Ascending aorta (tissue), 2 donors: ENCODE measurements around the gene SLC12A8. TPM values are rescaled to one million over a fixed set of nuclear protein-coding genes. Genes with fewer than 3 reads are reported as not detected.

Experiments
- DNase-seq, 2 donors: peaks; one replicate each; pipeline ENCODE4 v3.0.0-alpha.2; 2019; ENCODE audit warnings: low spot score in 2 of 2
- H3K27ac ChIP-seq, 2 donors: fragments of 200-600 bp; sonication (generic); one replicate each; pipeline ENCODE4 v1.5.1; 2016 to 2017; ENCODE audit warnings: mild to moderate bottlenecking in 1 of 2
- H3K27me3 ChIP-seq: fragments of 200-600 bp; sonication (generic); one replicate; pipeline ENCODE4 v1.5.1; 2017
- H3K36me3 ChIP-seq, 2 donors: fragments of 200-600 bp; sonication (generic); one replicate each; pipeline ENCODE4 v1.5.1; 2016
- H3K4me1 ChIP-seq, 2 donors: fragments of 200-600 bp; sonication (generic); one replicate each; pipeline ENCODE4 v1.5.1; 2016 to 2017; ENCODE audit warnings: mild to moderate bottlenecking in 1 of 2
- H3K4me3 ChIP-seq, 2 donors: fragments of 200-600 bp; sonication (generic); one replicate each; pipeline ENCODE4 v1.5.1; 2016 to 2017; ENCODE audit warnings: mild to moderate bottlenecking in 1 of 2
- H3K9me3 ChIP-seq, 2 donors: fragments of 200-600 bp; sonication (generic); one replicate each; pipeline ENCODE4 v1.5.1; 2016
- CTCF ChIP-seq, 3 experiments: fragments of 200-600 bp in 2 of 3; fragments of 450-650 bp in 1 of 3; sonication (generic) in 2 of 3; IDR thresholded peaks; one replicate each; pipeline ENCODE4 v1.5.1; 2016 to 2019; ENCODE audit warnings: antibody characterized with exemption in 3 of 3, mild to moderate bottlenecking in 1 of 3, moderate library complexity in 1 of 3
- intact Hi-C: fragments of 100-400 bp; cut with DNase I; formaldehyde crosslinking; loops from one replicate; pipeline ENCODE4 v1.15.1; 2023
- total RNA-seq: library from RNA; depleted of rRNA; stranded (reverse); fragments of >200 nt; gene quantifications from one replicate; pipeline ENCODE4 v1.1.0, GENCODE V29; 2016

SLC12A8 gene
- total RNA-seq, 1 donor from 2014 or later = not detected

GRCh38 chr3:125177746-125178145, 34.8 kb downstream of the SLC12A8 start:
- no peaks in the 10 kb centered on the region for H3K9me3 ChIP-seq
- DNase-seq = no peak
- no peak overlapping the region for H3K27ac ChIP-seq
- no peak overlapping the region for H3K4me3 ChIP-seq
- H3K27me3 ChIP-seq = no peaks in the 10 kb centered on the region
- no peaks in the 10 kb centered on the region for H3K36me3 ChIP-seq
- intact Hi-C loops = no loop called here
- TF ChIP-seq CTCF (IDR thresholded peaks at IDR 0.05) = no peak
- no peaks in the 10 kb centered on the region for H3K4me1 ChIP-seq

GRCh38 chr3:125175295-125176078, 37.1 kb downstream of the SLC12A8 start:
- no peak for DNase-seq
- intact Hi-C loops = no loop called here

GRCh38 chr3:125172346-125172745, 40.2 kb downstream of the SLC12A8 start:
- no peak overlapping the region for H3K27ac ChIP-seq
- no peaks in the 10 kb centered on the region for H3K27me3 ChIP-seq
- no peak for TF ChIP-seq CTCF (IDR thresholded peaks at IDR 0.05)
- H3K9me3 ChIP-seq = no peaks in the 10 kb centered on the region
- no peak overlapping the region for H3K4me3 ChIP-seq
- intact Hi-C loops = no loop called here
- DNase-seq = no peak
- H3K36me3 ChIP-seq = no peaks in the 10 kb centered on the region
- no peaks in the 10 kb centered on the region for H3K4me1 ChIP-seq

More at GRCh38 chr3:125175295-125176078, 37.1 kb downstream of the SLC12A8 start:
- H3K9me3 ChIP-seq = no peaks in the 10 kb centered on the region
- no peak for TF ChIP-seq CTCF (IDR thresholded peaks at IDR 0.05)
- H3K4me3 ChIP-seq = no peak overlapping the region
- H3K36me3 ChIP-seq = no peaks in the 10 kb centered on the region
- no peak overlapping the region for H3K27ac ChIP-seq
- H3K4me1 ChIP-seq = no peaks in the 10 kb centered on the region
- no peaks in the 10 kb centered on the region for H3K27me3 ChIP-seq

GRCh38 chr3:125168711-125169393, 43.7 kb downstream of the SLC12A8 start:
- no peak for TF ChIP-seq CTCF (IDR thresholded peaks at IDR 0.05)
- H3K27me3 ChIP-seq = no peaks in the 10 kb centered on the region
- H3K4me1 ChIP-seq = no peaks in the 10 kb centered on the region
- H3K36me3 ChIP-seq = no peaks in the 10 kb centered on the region
- intact Hi-C loops = loop anchor here (10.0 kb wide), 1 partner anchor 174 kb away; no protein-coding TSS in a partner anchor
- H3K9me3 ChIP-seq = no peaks in the 10 kb centered on the region
- H3K4me3 ChIP-seq = no peak overlapping the region
- no peak overlapping the region for H3K27ac ChIP-seq
- DNase-seq = no peak

- H3K9me3 ChIP-seq = no peaks in the 10 kb centered on the region
- H3K36me3 ChIP-seq = no peaks in the 10 kb centered on the region
- no peak for TF ChIP-seq CTCF (IDR thresholded peaks at IDR 0.05)
- H3K4me1 ChIP-seq = no peaks in the 10 kb centered on the region
- H3K27me3 ChIP-seq = no peaks in the 10 kb centered on the region
- H3K27ac ChIP-seq = no peak overlapping the region
- intact Hi-C loops = loop anchor here (10.0 kb wide), 1 partner anchor 172 kb away; no protein-coding TSS in a partner anchor
- no peak overlapping the region for H3K4me3 ChIP-seq
- DNase-seq = no peak
Measured at GRCh38 chr3:125166599-125167136, 45.9 kb downstream of the SLC12A8 start.
